Left kidney (tissue), 2 donors: ENCODE data around the gene ETNK2. TPM values are rescaled to one million over a fixed set of nuclear protein-coding genes. Genes with fewer than 3 reads are reported as not detected.

ENCODE experiments used
- DNase-seq: peaks from one replicate; pipeline ENCODE4 v3.0.0-alpha.2; 2013
- polyA plus RNA-seq: library from polyadenylated mRNA; unstranded; fragments of 120-200 nt; gene quantifications from one replicate; pipeline ENCODE4 v1.2.1, GENCODE V29; 2013; ENCODE audit not compliant: insufficient read length

Gene ETNK2
- polyA plus RNA-seq, 1 donor: 26.8 TPM

DNA sequence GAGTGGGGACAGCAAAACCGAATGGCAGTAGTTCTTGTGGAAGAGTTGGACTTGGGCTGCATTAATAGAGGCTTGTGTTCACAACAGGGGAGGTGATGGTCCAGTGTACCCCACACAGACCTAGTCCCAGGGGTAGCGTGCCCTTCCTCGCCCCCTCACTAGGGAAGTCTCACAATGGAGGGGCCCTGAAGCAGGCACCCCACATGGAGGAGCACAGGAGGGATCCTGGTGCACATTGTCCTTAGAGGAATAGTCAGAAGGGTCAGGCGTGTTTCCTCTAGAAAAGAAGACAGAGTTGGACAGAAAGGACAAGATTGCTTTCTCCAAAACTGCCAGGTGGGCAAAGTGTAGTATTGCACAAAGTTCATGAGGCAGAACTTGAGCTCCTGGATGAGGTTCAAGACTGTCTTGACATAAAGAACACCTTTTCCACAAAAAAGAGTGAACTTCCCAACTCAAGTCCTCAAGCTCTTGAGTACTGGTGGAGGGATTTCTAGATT lies 23.3 kb downstream of the ETNK2 start:
- no peak for DNase-seq

DNA sequence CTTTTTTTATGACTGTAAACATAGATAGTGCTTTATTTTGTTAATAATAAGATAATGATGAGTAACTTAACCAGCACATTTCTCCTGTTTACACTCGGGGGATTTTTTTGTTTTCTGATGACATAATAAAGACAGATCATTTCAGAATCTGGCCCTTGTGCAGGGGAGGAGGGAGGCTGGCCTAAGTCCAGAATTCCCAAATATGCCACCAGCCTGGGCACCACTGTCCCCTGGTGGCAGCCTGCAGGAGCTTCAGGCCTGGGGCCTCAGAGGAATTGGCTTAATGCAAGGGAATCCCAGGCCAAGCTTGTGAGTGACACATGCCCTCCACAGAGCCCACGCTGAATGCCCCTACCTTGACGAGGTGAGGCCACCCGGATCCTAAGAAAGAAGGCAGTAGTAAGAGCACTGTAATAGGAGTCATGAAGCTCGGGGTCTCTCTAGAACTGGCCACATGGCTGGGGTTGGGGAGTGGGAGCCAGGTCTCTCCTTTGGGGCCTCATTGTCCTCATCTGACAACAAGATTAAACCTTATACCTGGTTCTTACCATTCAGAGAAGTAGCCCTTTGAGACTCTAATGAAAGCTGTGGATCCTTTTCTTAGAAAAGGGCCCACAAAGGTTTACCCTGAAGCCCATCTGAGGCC lies 24.1 kb downstream of the ETNK2 start:
- DNase-seq: peak; percentile 72

DNA sequence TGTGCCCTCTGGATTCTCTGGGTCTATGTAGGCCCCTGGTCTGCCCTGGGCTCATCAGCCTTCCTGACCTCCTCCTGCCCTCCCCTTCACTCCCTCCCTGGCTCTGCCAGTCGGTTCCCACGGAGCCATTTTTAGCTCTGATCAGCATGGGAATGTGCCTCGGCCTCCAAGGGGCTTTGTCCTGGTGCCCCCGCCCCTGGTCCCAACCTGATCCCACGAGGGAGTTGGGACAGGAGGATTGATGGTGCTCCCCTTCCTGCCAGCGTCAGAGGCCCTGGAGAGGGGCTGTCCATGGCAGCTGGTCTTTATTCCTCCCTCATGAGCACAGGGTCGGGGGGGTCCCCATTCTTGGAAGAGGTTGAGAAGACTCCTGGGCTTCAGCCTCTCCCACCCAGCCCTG lies 24.9 kb downstream of the ETNK2 start:
- peak; percentile 19 for DNase-seq

DNA sequence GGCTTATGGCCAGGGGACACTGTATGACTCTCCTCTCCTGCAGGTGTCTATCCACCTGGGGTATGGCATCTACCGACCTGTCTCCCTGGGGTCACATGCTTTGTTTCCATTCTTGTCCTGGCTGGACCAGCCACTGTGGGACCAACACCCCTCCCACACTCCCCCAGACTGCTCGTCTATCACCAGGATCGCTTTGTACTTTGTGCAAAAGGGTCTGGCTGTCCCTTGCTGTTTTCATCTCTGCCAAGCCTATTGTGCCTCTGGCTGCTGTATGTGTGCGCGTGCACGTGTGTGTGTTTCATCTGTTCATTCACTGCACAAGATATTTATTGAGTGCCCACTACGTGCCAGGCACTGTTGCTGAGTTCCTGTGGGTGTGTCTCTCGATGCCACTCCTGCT lies 25.5 kb downstream of the ETNK2 start:
- no peak for DNase-seq

DNA sequence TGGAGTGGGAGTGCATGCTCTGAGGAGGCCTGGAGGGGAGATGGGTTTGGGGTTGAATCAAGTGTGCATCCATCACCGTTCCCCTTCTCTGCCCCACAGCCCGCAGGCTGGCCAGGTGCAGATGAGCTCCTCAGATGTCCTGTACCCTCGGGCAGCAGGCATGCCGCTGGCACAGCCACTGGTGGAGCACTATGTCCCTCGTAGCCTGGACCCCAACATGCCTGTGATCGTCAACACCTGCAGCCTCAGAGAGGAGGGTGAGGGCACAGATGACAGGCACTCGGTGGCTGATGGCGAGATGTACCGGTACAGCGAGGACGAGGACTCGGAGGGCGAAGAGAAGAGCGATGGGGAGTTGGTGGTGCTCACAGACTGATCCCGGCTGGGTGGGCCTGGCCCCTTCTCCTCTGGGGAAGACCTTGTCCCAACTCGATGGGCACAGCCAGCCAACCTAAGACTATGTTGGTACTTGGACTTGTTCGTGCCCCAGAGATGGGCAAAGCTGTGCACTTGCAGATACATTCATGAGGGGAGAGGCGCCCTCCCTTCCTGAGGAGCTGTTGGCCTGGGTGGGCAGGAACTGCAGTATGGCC lies 26.0 kb downstream of the ETNK2 start:
- no peak for DNase-seq

DNA sequence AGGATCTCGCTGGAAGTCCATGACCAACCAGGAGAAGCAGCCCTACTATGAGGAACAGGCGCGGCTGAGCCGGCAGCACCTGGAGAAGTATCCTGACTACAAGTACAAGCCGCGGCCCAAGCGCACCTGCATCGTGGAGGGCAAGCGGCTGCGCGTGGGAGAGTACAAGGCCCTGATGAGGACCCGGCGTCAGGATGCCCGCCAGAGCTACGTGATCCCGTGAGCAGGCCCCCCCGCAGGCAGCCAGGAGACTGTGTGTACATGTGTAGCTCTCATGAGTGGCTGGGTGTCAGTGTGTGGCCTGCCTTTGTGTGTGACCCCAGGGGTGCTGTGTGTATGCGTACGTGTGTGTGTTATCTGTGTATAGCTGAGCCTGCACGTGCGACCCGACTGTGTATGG lies 27.2 kb downstream of the ETNK2 start:
- DNase-seq: no peak

DNA sequence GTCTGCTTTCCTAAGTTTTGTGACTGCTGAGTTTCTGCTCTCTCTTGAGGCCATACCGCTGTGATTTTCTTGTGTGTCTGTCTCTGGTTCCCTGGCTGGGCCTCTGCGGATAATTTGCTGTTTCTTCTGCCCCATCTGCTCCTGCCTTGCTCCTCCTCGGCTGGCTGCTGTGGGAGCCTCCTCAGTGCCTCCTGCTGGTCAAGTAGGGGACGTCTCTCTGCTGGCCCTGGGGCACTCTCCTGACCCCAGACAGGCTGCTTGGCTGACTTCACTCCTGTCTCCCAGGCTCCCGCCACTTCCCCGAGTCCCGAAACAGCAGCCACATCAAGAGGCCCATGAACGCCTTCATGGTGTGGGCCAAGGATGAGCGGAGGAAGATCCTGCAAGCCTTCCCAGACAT lies 28.5 kb downstream of the ETNK2 start:
- no peak for DNase-seq

DNA sequence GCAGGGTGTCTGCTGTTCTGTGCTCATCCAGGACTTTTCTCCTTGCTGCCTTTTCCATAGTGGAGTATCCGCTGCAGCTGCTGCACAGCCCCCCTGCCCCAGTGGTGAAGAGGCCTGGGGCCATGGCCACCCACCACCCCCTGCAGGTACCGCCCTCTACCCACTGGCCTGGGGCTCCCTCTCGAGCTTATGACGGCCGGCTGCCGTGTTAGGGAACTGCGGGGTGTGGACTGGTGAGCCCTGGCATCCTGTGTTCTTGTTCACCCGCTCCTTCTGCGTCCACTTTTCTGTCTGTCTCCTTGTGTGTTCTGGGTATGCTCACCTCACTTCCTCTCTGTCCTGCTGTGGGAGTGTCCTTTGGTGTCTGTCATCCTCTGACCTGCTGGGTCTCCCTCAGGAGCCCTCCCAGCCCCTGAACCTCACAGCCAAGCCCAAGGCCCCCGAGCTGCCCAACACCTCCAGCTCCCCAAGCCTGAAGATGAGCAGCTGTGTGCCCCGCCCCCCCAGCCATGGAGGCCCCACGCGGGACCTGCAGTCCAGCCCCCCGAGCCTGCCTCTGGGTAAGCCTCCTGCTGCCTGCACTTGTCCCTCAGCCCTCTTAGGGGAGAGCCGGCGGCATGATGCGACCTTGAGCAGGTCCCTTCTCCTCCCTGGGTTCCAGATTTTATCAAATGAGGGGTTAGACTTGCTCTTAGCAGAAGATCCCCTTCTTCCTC lies 29.8 kb downstream of the ETNK2 start:
- no peak for DNase-seq

DNA sequence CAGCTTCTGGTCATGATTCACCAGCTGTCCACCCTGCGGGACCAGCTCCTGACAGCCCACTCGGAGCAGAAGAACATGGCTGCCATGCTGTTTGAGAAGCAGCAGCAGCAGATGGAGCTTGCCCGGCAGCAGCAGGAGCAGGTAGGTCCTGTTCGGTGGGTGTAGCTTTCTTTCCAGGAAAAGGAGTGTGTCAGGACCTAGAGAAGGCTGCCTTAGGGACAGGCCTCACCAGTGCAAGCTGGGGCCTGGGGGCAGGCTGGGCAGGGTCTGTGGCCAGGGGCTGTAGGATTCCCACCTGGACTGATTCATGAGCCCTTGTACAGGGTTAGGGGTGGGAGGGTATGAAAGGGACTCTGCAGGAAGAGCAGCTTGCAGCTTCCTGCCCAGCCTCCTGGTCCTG lies 35.3 kb downstream of the ETNK2 start:
- no peak for DNase-seq

DNA sequence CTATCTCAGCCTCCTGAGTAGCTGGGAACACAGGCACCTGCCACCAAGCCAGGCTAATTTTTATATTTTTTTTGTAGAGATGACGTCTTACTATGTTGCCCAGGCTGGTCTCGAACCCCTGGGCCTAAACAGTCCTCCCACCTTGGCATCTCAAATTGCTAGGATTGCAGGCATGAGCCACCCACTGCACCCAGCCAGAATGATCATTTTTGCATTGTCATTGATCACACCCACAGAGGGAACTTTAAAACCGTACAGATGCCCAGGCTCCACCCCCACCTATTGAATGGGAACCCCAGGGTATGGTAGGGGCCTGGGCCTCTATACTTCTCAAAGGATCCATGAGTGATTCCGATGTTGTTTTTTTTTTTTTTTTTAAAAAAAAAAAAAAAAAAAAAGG lies 36.7 kb downstream of the ETNK2 start:
- DNase-seq: no peak

DNA sequence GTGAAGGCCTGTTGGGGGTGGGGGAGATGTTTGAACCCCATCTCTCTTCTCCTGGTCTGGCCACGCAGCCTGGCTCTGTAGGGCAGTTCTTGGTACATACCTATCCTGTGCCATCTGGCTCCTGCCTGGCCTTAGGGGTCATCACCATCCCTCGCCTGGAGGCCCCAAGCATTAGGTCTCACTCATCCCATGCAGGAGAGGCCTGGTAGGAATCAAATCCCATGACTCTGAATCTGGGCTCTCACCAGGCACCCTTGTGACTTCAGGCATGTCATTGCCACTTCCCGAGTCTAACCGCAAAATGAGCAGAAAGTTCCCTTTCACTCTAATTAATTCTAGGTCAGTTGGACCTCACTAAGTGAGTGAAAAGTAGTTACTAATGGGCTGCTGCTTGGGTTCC lies 37.2 kb downstream of the ETNK2 start:
- DNase-seq: no peak

DNA sequence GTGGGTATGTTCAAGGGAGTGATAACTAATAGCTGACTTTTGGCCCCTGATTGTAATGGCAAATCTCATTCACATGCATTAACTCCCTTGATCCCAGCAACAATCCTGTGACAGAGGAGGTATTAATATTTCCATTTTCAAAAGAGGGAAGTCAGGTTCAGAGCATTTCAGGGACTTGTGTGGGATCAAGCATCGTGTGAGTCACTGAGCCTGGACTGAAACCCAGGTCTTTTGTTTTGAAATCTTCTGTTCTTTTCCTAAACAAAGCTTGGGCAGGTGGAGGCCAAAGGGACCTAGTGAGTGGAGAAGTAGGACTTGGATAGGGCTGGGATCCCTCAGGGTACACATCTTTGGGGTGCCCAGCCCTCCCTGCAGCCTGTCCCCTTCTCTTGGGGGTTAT lies 37.9 kb downstream of the ETNK2 start:
- DNase-seq: no peak

DNA sequence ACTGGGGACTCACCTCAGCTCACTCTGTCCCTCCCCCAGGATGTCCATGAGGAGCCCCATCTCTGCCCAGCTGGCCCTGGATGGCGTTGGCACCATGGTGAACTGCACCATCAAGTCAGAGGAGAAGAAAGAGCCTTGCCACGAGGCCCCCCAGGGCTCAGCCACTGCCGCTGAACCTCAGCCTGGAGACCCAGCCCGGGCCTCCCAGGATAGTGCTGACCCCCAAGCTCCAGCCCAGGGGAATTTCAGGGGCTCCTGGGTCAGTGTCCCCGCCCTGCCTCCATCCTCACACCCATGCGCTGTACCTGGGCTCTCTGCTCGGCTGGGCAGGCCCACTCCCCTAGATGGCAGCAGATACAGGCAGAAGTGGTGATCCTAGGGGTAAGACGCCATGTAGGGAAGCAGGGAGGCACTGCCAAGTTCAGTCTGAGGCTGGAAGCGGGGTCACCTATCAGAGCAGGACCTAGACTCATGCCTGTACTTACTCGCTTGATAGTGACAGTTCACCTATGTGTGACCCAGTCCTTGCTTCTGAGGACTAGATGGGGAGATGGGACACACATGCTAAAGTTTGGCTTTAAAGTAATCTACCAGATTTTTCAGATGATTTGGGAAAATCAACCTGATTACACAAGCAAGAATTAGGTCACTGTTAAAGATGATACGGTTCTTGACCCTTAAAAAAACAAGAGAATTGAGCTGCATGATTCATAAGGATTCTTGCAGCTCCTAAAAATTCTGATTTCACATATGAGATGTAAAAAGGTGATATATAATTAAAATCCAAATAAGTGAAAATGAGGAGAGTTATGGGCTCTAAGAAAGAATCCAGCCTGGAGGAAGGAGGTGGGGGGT lies 38.7 kb downstream of the ETNK2 start:
- no peak for DNase-seq

DNA sequence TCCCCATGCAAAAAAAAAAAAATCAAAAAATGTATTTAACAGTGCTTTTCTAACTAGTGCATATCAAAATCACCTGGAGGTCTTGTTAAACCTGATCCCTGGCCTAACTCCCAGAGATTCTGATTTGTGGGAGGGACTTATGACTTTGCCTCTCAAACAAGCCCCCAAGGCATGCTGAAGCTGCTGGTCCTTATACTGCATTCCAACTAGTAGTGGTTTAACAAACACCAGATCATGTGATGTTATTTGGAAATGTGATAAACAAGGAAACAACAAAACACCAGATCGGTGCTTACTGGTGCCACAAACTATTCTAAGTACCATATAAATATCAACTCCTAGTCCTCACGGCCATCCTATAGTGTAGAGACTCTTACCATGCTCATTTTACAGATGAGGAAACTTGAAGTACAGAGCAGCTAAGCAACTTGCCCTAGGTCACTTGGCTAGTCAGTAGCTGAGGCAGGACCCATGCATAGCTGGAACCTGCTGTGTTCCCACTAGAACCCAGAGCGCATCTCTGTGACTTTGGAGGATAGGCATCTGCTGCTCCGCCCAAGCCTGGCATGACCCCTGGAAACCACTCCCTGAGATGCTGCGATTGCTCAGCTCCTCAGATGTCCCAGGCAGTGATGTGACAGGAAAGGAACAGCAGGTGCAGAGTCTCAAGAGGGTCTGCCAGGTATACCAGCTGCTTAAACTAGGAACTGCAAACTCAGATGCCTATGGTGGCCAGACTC lies 40.8 kb downstream of the ETNK2 start:
- no peak for DNase-seq

DNA sequence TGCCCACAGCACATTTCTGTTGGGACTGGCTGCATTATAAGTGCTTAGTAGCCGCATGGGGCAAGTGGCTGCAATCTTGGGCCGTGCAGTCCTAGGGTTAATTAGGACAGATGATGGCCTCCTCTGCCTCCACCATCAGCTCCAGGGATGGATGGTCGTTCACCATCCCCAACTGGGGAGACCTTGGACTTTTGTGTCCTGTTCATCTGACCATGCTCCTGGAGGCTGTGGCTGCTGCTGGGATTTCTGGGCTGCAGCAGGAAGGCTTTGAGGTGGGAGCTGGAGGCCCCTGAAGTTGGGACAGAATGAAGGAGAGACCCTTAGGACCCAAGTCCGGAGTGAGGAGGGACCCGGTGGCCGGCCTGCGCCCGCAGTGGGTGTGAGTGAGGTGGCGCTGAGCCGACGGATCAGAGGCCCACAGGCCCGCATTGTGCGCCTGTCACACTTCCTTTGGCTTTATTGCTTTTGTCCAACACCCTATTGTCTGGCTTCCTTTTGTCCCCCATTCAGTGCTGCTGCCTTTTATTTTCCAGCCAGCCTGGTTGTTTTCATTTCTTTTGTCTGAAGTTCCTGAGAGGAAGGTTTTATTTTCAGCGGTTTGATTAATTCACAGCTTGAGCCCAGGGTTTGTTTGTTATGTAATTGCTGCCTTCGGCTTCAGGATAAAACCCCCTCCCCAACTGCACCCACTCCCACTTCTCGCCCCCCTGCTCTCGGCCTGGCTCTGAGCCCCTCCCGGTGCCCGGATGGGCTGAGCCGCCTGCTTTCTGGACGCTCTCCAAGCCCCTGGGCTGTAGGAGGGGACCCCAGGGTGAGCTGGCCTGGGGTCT lies 43.3 kb downstream of the ETNK2 start:
- DNase-seq: no peak

DNA sequence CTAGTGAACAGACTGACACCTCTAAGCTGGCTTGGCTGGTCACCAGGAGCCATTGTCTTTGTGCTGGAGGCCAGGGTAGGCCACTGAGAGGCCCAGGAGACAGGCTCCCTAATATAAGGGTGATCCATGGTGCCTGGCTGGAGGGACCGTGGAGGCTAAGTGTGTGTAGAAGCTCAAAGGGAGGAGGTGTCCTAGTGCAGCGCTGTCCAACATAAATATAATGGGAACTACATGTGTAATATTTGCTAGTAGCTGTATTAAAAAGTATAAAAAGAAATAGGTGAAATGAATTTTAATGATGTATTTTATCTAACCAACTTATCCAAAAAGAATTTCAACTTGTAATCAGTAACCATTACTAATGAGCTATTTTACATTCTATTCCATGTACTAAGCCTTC lies 44.0 kb downstream of the ETNK2 start:
- DNase-seq: no peak

DNA sequence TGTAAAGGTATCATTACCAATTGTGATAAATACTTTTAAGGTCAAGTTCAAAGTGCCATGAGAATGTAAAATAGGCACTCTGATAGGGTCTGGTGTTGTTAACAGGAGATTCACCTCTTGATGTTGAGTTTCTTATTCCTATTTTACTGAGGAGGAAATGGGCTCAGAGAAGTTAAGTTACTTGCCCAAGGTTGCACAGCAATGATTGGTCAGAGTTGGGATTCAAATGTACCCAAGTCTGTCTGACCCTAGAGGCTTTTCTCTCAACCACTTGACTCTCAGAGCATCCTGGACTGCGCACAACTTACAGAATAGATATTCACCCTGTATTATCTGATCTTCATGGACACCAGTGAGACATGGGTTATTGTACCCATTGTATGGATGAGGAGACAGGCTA lies 45.0 kb downstream of the ETNK2 start:
- no peak for DNase-seq

DNA sequence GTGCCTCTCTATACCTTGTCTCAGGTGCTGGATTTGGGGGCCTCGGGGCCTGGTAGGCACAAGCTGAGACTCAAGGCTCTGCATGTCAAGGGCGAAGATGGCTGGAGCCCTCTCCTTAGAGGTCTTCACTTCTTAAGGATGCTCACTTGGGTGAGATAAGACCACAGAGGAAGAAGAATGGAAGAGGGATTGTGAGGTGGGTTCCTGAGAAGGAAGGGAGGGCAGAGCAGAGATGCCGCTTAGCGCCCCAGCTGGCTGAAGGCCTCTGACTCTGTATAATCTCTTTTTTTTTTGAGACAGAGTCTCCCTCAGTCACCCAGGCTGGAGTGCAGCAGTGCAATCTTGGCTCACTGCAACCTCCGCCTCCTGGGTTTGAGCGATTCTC lies 46.7 kb downstream of the ETNK2 start:
- no peak for DNase-seq

DNA sequence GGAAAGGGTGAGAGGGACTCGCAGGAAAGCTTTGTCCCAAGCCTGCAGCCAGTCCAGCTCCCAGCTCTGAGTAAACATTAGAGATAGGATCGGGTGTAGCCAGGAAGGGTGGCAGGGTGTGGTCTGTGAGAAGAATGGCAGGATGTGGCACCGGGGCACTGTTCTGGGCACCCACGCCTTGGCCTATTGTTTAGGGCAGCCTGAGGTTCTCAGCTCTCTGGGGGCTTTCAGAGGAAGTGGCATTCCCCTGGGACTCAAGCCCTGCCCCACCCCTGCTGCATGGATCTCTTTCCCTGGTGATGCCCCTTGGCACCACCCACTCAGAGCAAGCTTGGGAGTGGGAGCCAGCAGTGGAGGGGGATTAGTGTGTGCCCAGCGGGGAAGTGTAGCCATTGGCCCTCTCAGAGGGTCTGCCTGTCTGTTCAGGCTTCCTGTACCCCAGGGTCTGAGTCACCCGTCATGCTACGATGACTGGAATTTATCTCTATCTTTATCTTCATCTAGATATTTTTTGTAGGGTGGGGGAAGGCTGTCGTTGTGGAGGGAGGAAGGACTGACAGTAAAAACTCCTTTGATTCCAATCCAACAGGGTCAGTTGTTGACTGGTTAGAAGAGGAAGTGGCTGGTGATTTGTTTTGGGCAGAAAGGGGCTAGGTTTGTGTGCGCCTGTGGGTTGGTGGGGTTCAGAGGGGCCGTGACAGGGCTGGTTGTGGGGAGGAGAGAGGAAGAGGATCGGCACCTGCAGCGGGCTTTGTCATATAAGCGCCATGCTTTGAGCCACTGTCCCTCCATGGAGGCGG lies 47.3 kb downstream of the ETNK2 start:
- no peak for DNase-seq

DNA sequence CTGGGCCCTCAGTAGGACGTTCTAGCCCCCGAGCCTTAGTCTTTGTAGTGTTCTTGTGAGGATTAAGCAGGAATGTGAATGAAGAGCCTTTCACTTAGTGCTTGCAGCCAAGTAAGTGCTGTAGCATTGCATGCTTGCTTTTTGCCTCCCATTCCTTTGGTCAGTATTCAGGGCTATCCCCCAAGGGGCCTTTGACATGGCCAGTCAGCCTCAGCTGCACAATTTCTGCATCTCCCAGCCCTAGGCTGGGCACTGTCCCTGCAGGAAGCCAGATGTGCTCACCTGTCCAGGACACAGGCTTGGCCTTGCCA lies 48.5 kb downstream of the ETNK2 start:
- no peak for DNase-seq
